GM18873 (cell line): ENCODE results near the gene MED15.

Experiments used
- ATAC-seq: cut with Tn5 transposase; IDR thresholded peaks from one replicate; pipeline ENCODE4 v1.9.1; 2021; ENCODE audit warnings: mild to moderate bottlenecking, moderate library complexity, moderate number of reproducible peaks; ENCODE audit not compliant: unreplicated experiment, low FRiP score

The MED15 gene

GRCh38 chr22:20550057-20550817 lies 42.8 kb downstream of the MED15 start:
- ATAC-seq: no peak

- no peak for ATAC-seq
Observed at GRCh38 chr22:20550851-20551744, 43.7 kb downstream of the MED15 start.

- no peak for ATAC-seq
Observed at GRCh38 chr22:20551805-20552442, 44.5 kb downstream of the MED15 start.

GRCh38 chr22:20552443-20553401 lies 45.3 kb downstream of the MED15 start:
- ATAC-seq: no peak

- ATAC-seq: no peak
Observed at GRCh38 chr22:20553947-20554741, 46.7 kb downstream of the MED15 start.

GRCh38 chr22:20554824-20555223 lies 47.4 kb downstream of the MED15 start:
- ATAC-seq: no peak

GRCh38 chr22:20558534-20558933 lies 51.1 kb downstream of the MED15 start:
- ATAC-seq: no peak

- no peak for ATAC-seq
Observed at GRCh38 chr22:20559174-20559760, 51.9 kb downstream of the MED15 start.

- no peak for ATAC-seq
Observed at GRCh38 chr22:20560716-20561115, 53.3 kb downstream of the MED15 start.

- ATAC-seq: no peak
Observed at GRCh38 chr22:20561882-20562281, 54.5 kb downstream of the MED15 start.

GRCh38 chr22:20562607-20563465 lies 55.4 kb downstream of the MED15 start:
- ATAC-seq: no peak

- ATAC-seq: no peak
Observed at GRCh38 chr22:20563466-20563906, 56.1 kb downstream of the MED15 start.

GRCh38 chr22:20563941-20564371 lies 56.5 kb downstream of the MED15 start:
- no peak for ATAC-seq

- ATAC-seq: no peak
Observed at GRCh38 chr22:20565079-20565734, 57.8 kb downstream of the MED15 start.

GRCh38 chr22:20565761-20566160 lies 58.4 kb downstream of the MED15 start:
- no peak for ATAC-seq

- ATAC-seq: no peak
Observed at GRCh38 chr22:20566420-20567260, 59.2 kb downstream of the MED15 start.
